K562 (cell line): ENCODE measurements around the gene AHR. TPM values are rescaled to one million over a fixed set of nuclear protein-coding genes. Genes with fewer than 3 reads are reported as not detected.

ENCODE experiments used
- ATAC-seq: fragments of 200-7000 bp; cut with Tn5 transposase; 3 replicates; pipeline ENCODE4 v1.9.1; 2020; ENCODE audit warnings: moderate library complexity
- BruUV-seq: library from RNA; stranded (reverse); fragments of 400-500 nt; replicated peaks from 2 replicates; lab custom pipeline; 2021; lab: Mats Ljungman, UMichigan
- CTCF ChIA-PET: fragments of 300-600 bp; formaldehyde crosslinking; extraction: SDS; loops from one replicate; lab custom pipeline; 2021; ENCODE audit warnings: low intra/inter-chr PET ratio; lab: Yijun Ruan, JAX
- POLR2A ChIA-PET: fragments of 300-600, 350-650 bp; sonication (Branson Sonifier 250); formaldehyde crosslinking; extraction: SDS; loops from one replicate; lab custom pipeline; 2021; ENCODE audit warnings: antibody characterized with exemption, inconsistent platforms; lab: Yijun Ruan, JAX
- DNase-seq, 4 experiments: peaks; one replicate each; pipeline versions ENCODE4 v3.0.0 to v3.0.0-alpha.2; 2011 to 2018; ENCODE audit warnings: low spot score in 3 of 4, mixed read lengths in 3 of 4; ENCODE audit errors: extremely low read depth in 1 of 4
- FAIRE-seq: peaks from 2 replicates; lab custom pipeline; 2011; peaks lifted over from hg19 to GRCh38; lab: Jason Lieb, UNC
- H2AFZ ChIP-seq: 2 replicates; pipeline ENCODE4 v1.6.0; 2011; ENCODE audit warnings: low read depth, low read length, control low read depth, inconsistent platforms
- H3K27ac ChIP-seq: fragments of 200-600 bp; 3 replicates; pipeline ENCODE4 v1.8.0; 2011; ENCODE audit warnings: low read depth, mild to moderate bottlenecking, control low read depth, inconsistent platforms, low read length, moderate library complexity, mixed read lengths; ENCODE audit errors: extremely low read depth
- H3K27me3 ChIP-seq, 2 experiments: fragments of 300-600 bp in 1 of 2; 2 replicates in 1 of 2; 3 replicates in 1 of 2; pipeline versions ENCODE4 v1.6.0 to v1.8.0; 2011; ENCODE audit warnings: inconsistent platforms in 2 of 2, low read length in 2 of 2, mild to moderate bottlenecking in 1 of 2, mixed read lengths in 1 of 2, moderate library complexity in 1 of 2; ENCODE audit not compliant: control insufficient read depth in 2 of 2, insufficient read depth in 2 of 2
- H3K36me3 ChIP-seq: fragments of 300-600 bp; 3 replicates; pipeline ENCODE4 v1.8.0; 2011; ENCODE audit warnings: mild to moderate bottlenecking, low read length, inconsistent platforms; ENCODE audit not compliant: control insufficient read depth, insufficient read depth
- H3K4me1 ChIP-seq, 2 experiments: fragments of 200-600 bp in 1 of 2; replicated peaks in 1 of 2; 2 replicates in 1 of 2; 3 replicates in 1 of 2; pipeline versions ENCODE4 v1.5.1 to v1.8.0; 2011; ENCODE audit warnings: inconsistent platforms in 2 of 2, low read length in 2 of 2, mild to moderate bottlenecking in 1 of 2, mixed read lengths in 1 of 2, moderate library complexity in 1 of 2; ENCODE audit not compliant: control insufficient read depth in 2 of 2, insufficient read depth in 2 of 2
- H3K4me2 ChIP-seq: 2 replicates; pipeline ENCODE4 v1.6.1; 2011; ENCODE audit warnings: low read length, control low read depth, inconsistent platforms, mixed read lengths; ENCODE audit not compliant: insufficient read depth
- H3K4me3 ChIP-seq: fragments of 200-600 bp; sonication (generic), shearing (Covaris generic); 2 replicates; pipeline ENCODE4 v1.5.1; 2016; ENCODE audit warnings: control low read depth, inconsistent platforms
- H3K79me2 ChIP-seq: fragments of 200-600 bp; 3 replicates; pipeline ENCODE4 v1.8.0; 2011; ENCODE audit warnings: low read length, inconsistent platforms; ENCODE audit not compliant: control insufficient read depth, insufficient read depth
- H3K9ac ChIP-seq, 2 experiments: 2 replicates each; pipeline versions ENCODE4 v1.6.0 to v1.6.1; 2011; ENCODE audit warnings: low read depth in 2 of 2, low read length in 2 of 2, control low read depth in 1 of 2, inconsistent platforms in 1 of 2, mild to moderate bottlenecking in 1 of 2, mixed read lengths in 1 of 2; ENCODE audit not compliant: insufficient read depth in 1 of 2
- H3K9me1 ChIP-seq: one replicate; pipeline ENCODE4 v1.6.0; 2011; ENCODE audit warnings: inconsistent platforms, mild to moderate bottlenecking, low read length, moderate library complexity; ENCODE audit not compliant: control insufficient read depth, insufficient read depth
- H3K9me3 ChIP-seq: replicated peaks from 2 replicates; pipeline ENCODE4 v1.5.1; 2011; ENCODE audit warnings: low read depth, low read length, inconsistent platforms; ENCODE audit not compliant: control insufficient read depth, insufficient read depth
- H4K20me1 ChIP-seq: replicated peaks from 2 replicates; pipeline ENCODE4 v1.6.1; 2011; ENCODE audit warnings: low read length, inconsistent platforms, mixed read lengths; ENCODE audit not compliant: control insufficient read depth, insufficient read depth
- BRF1 ChIP-seq: IDR thresholded peaks from 3 replicates; pipeline ENCODE4 v1.6.1; 2011; ENCODE audit warnings: borderline replicate concordance, mild to moderate bottlenecking; ENCODE audit not compliant: insufficient read length; ENCODE audit errors: extremely low read depth
- CAMTA2 ChIP-seq: fragments of 250-450 bp; sonication (Bioruptor Pico); conservative IDR thresholded peaks from 2 replicates; pipeline ENCODE4 v1.5.1; 2022
- CEBPB ChIP-seq: fragments of 450-650 bp; IDR thresholded peaks from 2 replicates; pipeline ENCODE4 v1.6.1; 2016; ENCODE audit warnings: missing genetic modification characterization, missing compliant biosample characterization
- COPS2 ChIP-seq: fragments of 450-650 bp; conservative IDR thresholded peaks from 2 replicates; pipeline ENCODE4 v1.6.1; 2016; ENCODE audit warnings: mild to moderate bottlenecking, moderate library complexity
- E2F8 ChIP-seq: fragments of 450-650 bp; IDR thresholded peaks from 2 replicates; pipeline ENCODE4 v1.7.1; 2018; ENCODE audit warnings: mild to moderate bottlenecking, low read depth; ENCODE audit not compliant: partially characterized antibody
- IFI16 ChIP-seq: fragments of 250-450 bp; sonication (Bioruptor Pico); IDR thresholded peaks from 2 replicates; pipeline ENCODE4 v2.1.2; 2022; ENCODE audit warnings: mild to moderate bottlenecking, inconsistent platforms
- KLF1 ChIP-seq: fragments of 450-650 bp; IDR thresholded peaks from 2 replicates; pipeline ENCODE4 v1.6.1; 2016; ENCODE audit warnings: missing genetic modification characterization, missing compliant biosample characterization
- MCM7 ChIP-seq, 2 experiments: fragments of 450-650 bp; IDR thresholded peaks; 2 replicates each; pipeline ENCODE4 v1.6.1; 2016 to 2018
- NR1H2 ChIP-seq: sonication (generic); formaldehyde crosslinking; IDR thresholded peaks from 2 replicates; pipeline ENCODE4 v1.4.0; 2020; ENCODE audit warnings: mild to moderate bottlenecking, missing genetic modification reagents
- U2AF1 ChIP-seq: fragments of 200-400 bp; formaldehyde crosslinking; optimal IDR thresholded peaks from 2 replicates; pipeline ENCODE3; 2017; ENCODE audit warnings: mild to moderate bottlenecking, low read depth, low read length, moderate library complexity
- ZNF518B ChIP-seq: fragments of 250-450 bp; sonication (Bioruptor Pico); IDR thresholded peaks from 2 replicates; pipeline ENCODE4 v1.5.0; 2021; ENCODE audit warnings: mild to moderate bottlenecking, moderate library complexity
- ZNF695 ChIP-seq: fragments of 450-650 bp; formaldehyde crosslinking; IDR thresholded peaks from 2 replicates; pipeline ENCODE4 v1.4.0; 2020; ENCODE audit warnings: mild to moderate bottlenecking, moderate library complexity
- whole genome bisulfite sequencing: fragments of 100-300 bp; shearing (Covaris generic); methylation state at CpG from one replicate; pipeline ENCODE4 v1.1.6; 2016; ENCODE audit warnings: low coverage, mixed read lengths; ENCODE audit not compliant: insufficient coverage; ENCODE audit errors: missing lambda C conversion rate; 5-methylcytosine and 5-hydroxymethylcytosine counted together
- in situ Hi-C: fragments of 300-500 bp; cut with MboI; formaldehyde crosslinking; loops from 4 replicates; pipeline ENCODE4 v1.15.0; 2018; ENCODE audit warnings: inconsistent platforms, mixed read lengths
- intact Hi-C: fragments of 100-400 bp; cut with micrococcal nuclease; formaldehyde crosslinking; loops from 2 replicates; pipeline ENCODE4 v1.14.2; 2022
- polyA plus RNA-seq, 8 experiments: library from polyadenylated mRNA; depleted of rRNA in 4 of 8; stranded (reverse) in 5 of 8; unstranded in 3 of 8; fragments of >200 nt; fragmentation: Nextera tagmentation in 2 of 8; fragmentation: Illumina TruSeq in 1 of 8; extraction: Ambion mirVana in 2 of 8; extraction: Trizol in 1 of 8; gene quantifications; 2 replicates each; pipeline versions ENCODE4 v1.2.1 to v1.2.3, GENCODE V29; 2011 to 2014; ENCODE audit warnings: inconsistent platforms in 1 of 8, missing spikeins in 1 of 8
- total RNA-seq, 7 experiments: library from RNA; depleted of rRNA in 6 of 7; stranded (reverse); fragments of >200 nt in 6 of 7; fragmentation: Illumina TruSeq in 2 of 7; extraction: Trizol in 2 of 7; gene quantifications; 2 replicates each; pipeline versions ENCODE4 v1.2.1 to v1.2.3, GENCODE V29; 2011 to 2021; ENCODE audit warnings: low replicate concordance in 1 of 7

Gene AHR
- total and polyA plus RNA-seq, 9 of the 15 experiments (the other 6 are each of a cell fraction or from before 2014, with no cell fraction given): 0.16 TPM; not detected in 8

GRCh38 chr7:17374654-17375053 is 76.2 kb downstream of the AHR start:
- Histone ChIP-seq H3K79me2 (no peaks in the 10 kb centered on the region), H3K27me3 (no peaks in the 10 kb centered on the region), H2AFZ (no peak overlapping the region), H3K36me3 (no peaks in the 10 kb centered on the region), H3K4me2 (no peak overlapping the region), H3K9ac (no peak overlapping the region), H3K4me1 (no peaks in the 10 kb centered on the region), H3K27ac (no peak overlapping the region), H3K9me3 (no peaks in the 10 kb centered on the region), H3K4me3 (no peak overlapping the region), H3K9me1 (no peaks in the 10 kb centered on the region), H4K20me1 (no peaks in the 10 kb centered on the region)
- WGBS: 6% methylated on average over 5 of the region's 5 CpGs
- in situ Hi-C loops: no loop called here
- BruUV-seq: no TSS peak
- ChIA-PET CTCF (no interaction called here), POLR2A (no interaction called here)
- FAIRE-seq (no peak), ATAC-seq (no peak), DNase-seq (no peak)
- intact Hi-C loops: no loop called here
- TF ChIP-seq COPS2 (no peak), NR1H2 (CRISPR knock-in tag) (no peak), BRF1 (no peak), CAMTA2 (CRISPR knock-in tag) (no peak), KLF1 (tag) (no peak), ZNF695 (CRISPR knock-in tag) (no peak), IFI16 (no peak), CEBPB (tag) (no peak), ZNF518B (CRISPR knock-in tag) (no peak), MCM7 (IDR thresholded peaks at IDR 0.05) (no peak), U2AF1 (no peak), E2F8 (no peak)
